Measurements from ENCODE around the gene HJV.

The HJV gene

DNA sequence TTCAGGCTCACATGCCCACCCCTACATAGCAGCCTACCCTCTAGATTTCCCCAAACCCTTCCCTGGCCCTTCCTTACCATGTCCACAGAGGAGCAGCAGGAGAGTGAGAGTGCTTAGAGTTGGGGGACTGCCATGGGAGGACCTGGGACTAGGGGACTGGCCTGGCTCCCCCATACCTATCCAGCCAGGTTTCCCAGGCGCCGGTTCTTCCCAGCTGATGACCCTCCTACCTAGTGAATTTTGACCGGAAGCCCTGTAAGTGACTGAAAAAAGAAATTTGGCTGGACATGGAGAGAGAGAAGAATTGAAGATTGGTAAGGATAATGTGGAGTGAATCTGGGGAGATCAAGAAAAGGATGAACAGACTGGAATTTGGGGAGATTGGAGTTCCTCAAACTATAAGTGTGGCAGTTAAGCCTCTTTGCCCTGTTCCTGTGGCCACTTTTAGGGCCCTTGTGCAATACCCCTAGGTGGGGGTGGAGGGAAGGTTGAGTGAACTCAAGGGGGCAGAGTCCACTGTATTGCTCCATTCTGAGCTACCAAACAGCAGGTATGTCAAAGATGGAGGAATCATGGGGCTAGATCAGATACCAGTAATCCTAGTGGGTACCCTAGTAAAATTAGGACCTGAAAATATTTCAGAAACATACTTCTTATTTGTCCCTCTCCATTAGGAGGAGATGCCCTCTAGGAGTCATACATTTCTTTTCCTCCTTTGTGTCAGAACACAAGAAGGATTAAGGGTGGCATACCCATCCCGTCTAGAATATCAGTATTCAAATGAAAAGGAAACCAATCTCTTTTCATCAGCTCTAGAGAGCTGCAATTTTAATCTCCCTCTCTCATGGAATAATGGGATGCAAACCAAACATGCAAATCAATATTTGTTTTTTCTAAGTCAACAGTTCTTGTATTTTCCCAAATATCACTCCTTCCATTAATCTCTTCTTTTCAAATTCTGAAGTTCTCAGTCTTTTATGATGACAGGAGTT lies 1.2 kb downstream of the HJV start:
- no peak for DNase-seq

DNA sequence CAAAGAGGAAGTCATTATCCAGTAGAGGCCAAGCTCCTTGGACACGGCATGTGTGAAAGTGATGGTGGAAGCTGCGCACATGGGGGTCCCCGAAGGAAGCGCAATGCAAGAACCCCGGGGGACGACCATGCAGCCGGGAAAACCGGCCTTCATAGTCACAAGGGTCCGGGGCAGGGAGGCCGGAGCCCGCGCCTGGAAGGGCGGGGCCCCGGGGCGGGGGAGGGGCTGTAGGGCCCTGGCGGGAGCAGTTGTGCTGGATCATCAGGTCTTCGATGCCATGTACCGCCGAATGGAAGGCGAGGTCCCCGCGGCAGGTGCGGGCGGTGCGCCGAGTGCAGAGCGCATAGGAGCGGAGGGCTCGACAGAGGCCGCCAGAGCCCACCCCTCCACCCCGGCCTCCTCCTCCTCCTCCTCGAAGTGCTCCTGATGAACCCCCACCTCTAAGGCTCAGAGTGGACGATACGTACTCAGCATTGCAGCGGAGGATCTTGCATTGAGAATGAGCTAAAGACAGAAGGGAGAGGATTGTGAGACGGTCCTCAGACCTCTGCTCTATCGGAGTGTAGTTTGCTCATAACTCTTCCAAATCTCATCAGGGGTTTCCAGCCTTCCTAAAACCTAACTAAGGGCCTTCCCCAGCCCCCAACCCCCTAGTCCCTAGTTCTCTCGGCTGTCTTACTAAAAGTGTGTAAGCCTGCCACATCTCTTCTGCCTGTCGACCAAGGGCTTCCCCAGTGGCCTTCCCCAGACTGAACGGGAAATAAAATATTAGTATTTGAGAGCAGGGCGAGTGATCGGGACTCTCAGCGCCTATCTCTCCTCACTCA lies 2.1 kb downstream of the HJV start:
- DNase-seq: no peak

DNA sequence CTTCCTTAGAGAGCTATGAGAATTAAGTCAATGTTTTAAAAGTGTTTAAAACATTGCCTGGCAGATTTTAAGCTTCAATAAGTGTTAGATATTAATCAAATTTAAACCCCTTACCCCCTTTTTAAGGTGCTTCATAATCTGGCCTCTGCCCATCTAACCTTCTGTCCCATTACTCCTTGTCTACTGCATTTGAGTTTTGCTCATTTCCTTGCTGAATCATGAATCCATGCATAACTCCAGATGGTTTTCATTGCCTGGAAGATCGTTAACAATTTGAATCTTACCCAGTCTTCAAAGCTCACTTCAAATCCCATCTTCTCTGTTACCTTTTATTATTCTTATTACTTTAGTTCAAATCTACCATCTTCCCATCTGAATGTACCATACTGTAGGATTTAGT lies 4.6 kb downstream of the HJV start:
- DNase-seq: no peak

DNA sequence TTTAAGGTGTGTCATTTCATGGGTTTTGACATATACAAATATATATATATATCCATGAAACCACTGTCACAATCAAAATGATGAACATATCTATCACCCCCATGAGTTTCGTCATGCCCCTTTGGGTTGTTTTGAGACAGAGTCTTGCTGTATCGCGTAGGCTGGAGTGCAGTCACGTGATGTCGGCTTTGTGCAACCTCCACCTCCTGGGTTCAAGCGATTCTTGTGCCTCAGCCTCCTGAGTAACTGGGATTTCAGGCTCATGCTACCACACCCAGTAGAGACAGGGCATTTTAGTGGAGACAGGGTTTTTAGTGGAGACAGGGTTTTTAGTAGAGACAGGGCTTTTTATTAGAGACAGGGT lies 8.0 kb downstream of the HJV start:
- no peak for DNase-seq

DNA sequence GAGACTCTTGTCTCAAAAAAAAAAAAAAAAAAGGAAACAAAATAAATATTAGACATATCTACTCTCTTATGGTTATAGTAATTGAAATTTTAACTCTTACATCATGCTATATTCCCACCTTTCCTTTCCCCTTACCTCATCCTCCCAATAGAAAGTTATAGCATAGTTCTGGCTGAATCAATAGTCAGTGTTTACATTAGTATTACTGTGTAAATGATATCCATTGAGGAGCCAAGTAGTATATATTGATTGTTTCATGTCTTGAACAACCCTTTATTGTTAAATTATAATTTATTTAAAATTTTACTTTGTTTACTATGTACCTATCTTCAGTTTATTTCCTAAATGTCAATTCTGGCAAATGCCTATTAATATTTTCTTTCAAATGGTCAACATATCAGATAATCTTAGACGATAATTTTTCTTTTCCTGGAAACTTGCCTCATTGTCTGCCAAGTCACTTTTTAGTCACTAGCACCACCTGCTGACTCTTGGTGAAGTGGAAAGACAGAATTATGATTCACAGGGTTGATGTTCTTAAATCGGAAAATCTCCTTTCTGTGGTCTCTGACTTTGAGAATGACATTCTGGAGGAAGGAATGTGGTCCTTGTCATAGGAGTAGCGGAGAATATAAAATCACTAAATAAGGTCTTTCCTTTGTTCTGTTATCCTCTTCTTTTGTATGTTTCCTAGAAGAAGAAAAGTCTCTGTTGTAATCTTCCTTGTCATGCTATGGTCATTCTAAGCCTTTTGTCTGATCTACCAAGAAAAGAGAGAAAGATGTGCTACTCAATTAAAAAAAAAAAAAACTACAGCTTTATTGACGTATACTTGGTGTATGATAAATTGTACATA lies 8.6 kb downstream of the HJV start:
- peak; percentile 71 for DNase-seq

DNA sequence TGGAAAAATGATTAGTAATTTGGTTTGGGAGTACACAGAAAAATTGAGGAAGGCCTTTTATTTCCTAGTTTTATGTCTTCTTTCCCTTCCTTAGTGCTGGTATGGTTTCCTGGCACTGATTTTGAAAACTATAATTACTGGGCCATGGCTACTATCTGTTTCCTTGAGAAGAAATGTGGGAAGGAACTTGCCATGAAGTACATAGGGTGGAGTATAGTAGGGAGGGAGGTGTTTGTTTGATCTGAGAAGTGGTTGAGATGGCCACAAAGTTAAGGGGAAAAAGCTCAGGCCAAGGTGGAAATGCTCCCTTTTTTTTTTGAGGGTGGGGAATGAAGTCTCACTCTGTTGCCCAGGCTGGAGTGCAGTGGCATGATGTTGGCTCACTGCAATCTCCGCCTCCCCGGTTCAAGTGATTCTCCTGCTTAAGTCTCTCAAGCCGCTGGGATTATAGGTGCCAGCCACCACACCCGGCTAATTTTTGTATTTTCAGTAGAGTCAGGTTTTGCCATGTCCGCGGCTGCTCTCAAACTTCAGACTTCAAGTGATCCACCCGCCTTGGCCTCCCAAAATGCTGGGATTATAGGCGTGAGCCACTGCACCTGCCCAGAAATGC lies 11.3 kb downstream of the HJV start:
- no peak for DNase-seq

DNA sequence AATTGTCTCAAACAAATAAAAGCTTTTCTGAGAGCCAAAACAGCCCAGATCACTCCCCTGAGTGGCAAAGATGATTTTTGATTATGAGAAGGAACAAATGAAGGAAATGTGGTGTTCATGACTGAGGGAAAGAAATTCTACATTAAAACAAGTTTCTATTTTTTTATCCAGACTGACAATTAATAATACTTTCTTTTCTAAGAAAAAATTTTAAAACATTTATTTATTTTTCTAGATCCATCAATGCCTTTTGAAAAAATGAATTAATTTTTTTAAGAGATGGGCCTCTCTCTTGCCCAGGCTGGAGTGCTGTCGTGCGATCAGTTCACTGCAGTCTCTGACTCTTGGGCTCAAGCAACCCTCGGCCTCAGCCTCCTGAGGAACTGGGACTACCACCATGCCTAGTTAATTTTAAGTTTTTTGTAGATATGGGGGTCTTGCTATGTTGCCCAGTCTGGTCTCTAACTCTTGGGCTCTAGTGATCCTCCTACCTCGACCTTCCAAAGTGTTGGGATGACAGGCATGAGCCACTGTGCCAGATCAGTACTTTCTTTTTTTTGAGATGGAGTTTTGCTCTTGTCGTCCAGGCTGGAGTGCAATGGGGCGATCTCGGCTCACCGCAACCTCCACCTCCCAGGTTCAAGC lies 13.9 kb downstream of the HJV start:
- no peak for DNase-seq

DNA sequence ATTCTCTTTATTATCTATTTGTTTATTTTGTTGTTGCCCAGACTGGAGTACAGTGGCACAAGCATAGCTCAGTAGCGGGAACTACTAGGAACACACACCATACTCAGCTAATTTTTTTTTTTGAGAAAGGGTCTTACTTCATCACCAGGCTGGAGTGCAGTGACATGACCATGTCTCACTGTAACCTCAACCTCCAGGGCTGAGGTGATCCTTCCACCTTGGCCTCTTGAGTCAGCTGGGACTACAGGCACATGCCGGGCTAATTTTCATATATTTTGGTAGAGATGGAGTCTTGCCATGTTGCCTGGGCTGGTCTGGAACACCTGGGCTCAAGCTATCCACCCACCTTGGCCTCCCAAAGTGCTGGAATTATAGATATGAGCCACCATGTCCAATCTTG lies 19.8 kb downstream of the HJV start:
- no peak for DNase-seq

DNA sequence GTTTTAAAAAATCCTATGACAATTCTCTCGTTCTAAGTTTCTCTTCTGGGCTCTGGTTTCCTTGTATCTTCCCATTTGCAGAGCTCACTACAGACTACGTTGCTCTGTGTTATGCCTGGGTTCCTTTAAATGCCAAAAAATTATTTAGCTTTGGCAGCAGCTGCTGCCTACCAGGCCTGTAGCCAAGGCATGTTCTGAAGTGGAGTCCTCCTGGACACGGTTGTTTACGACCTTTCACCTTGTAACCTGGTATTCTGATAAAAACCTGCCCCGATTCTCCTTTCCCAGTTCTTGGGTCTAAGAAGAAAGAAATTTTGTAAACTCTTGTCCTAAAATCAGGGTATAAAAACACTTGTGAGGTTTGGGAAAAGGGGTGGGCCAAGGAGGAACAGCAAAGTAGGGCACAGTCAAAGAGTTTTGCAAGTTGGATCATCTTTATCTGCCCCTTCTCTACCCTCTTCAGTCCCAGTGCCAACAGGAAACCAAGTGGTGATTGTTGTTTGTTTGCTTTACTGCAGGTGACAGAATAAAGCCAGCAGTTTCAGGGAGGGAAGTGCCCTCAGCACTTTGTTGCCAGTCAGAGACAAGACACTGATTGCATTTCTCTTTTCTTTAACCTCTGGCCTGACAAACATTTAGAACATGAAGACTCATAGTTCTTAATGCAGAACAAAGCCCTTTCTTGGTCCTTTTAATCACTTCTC lies 22.1 kb downstream of the HJV start:
- peak; percentile 60 for DNase-seq

DNA sequence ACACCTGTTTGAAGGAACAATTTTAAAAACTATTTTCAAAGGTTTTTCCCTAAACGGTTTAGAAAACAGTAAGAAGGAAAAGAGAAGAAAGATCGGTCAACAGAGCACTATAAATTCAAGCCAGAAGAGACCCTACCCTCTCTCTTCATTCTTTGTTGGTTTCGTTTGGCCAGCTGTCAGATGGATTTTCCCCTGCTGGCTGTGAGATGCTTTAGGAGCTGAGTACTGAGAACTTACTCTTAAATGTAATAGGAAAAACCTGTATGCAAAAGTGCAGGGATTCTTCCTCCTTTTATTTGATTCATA lies 23.9 kb downstream of the HJV start:
- no peak for DNase-seq

DNA sequence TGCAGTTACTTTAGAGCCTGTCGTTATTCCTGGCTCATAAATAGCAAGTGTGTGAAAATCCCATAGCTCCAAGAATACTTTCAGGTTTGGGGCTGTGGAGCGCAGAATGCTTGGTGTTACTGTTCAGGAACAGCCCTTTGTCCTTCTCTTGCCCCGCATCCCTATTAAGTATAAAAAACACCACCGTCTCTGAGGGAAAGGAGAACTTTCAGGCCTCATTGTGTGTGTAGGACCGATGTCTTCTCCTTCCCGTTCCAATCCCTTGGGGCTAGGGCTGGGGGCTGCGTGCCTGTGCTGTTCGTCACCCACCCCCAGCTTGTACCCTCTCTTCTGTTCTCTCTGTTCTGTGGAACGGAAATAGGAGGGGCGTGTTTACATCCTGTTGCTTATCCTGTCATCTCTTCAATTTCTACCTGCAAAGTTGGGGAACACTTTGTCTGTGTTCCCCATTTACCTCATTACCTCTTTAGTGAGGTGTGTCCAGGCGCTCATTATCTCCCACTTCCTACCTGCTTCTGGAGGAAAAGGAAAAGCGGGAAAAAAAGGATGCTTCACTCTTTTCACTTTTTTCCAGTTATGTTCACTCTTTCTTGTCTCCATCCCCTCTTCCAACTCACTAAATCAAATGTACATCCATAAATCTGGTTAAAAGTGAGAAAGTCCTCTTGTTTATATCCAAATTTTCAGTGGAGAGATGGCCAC lies 24.4 kb downstream of the HJV start:
- DNase-seq: peak; percentile 76

DNA sequence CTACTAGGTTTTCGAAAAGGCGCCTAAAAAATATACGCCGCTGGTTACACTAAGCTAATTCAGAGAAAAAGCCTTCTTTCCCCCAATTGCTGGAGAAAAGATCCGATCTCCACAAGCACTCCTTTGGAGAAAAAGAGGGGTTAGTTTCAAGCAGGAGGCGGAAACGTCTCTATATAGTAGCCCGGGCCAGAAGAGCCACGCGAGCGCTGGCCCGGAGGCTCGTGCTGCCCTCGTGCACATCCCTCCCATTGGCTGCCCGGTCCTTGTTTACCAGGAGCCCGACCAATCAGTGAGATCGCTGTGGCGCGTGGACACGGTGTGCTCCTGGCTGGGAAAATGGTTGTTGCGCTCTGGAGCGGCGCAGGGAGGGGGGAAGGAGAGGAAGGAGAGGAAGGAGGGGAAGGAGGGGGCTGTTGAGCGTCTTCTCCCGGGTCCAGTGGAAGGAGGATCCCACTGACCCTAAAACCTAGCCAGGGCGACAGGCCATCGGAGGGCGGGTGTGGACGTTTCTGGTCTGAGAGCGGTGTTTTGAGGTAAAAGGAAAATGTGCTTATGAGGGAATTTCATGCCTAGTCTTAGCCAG lies 25.0 kb downstream of the HJV start, which contains the start of gene TXNIP:
Gene TXNIP (minus strand): TSS at position 147 of the 583 bp plus-strand sequence. CDS start 313 bp downstream, outside the sequence.
- peak; percentile 92 for DNase-seq

DNA sequence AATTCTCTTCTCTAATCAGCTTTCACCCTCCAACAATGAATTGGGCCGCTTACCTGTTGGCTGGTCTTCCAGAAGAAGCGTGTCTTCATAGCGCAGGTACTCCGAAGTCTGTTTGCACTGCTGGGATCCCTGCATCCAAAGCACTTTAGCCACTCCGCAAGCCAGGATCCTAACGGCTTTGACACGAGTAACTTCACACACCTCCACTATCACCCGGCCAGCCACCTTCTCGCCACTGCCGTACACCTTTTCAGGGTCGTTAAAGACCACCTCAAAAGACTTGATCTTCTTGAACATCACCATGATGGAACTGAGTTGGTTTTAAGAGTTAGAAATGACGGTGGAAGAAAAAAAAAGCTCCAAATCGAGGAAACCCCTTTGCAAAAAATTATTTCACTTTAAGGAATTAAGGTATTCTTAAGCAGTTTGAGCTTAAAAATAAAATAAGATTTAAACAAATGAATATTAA lies 25.5 kb downstream of the HJV start:
- peak; percentile 37 for DNase-seq

DNA sequence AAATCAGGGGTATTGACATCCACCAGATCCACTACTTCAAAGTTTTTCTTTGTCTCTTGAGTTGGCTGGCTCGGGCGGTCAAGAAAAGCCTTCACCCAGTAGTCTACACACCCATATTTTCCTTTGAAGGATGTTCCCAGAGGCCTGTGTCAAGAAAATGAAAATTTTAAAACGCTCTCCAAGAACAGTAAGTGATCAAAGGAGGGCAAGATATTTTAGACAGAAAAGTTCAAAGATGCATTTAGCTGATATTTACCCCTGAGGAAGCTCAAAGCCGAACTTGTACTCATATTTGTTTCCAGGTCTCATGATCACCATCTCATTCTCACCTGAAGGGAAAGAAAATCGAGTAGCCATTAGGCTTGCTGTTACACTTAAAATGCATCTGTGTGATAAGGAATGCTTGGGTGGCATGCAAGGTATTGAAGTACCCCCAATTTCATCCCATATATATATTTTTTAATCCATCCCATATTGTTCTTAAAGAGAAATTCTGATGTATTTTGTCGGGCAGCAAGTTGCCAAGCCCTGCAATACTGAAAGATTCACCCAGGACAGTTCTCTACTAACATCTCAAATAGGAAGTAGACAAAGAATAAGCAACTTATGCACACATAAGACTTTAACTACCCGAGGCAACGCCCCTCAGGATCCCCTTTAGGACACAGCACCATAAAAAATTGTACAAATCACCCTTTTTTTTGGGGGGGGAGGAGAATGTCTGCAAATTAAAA lies 26.2 kb downstream of the HJV start:
- DNase-seq: peak; percentile 30

DNA sequence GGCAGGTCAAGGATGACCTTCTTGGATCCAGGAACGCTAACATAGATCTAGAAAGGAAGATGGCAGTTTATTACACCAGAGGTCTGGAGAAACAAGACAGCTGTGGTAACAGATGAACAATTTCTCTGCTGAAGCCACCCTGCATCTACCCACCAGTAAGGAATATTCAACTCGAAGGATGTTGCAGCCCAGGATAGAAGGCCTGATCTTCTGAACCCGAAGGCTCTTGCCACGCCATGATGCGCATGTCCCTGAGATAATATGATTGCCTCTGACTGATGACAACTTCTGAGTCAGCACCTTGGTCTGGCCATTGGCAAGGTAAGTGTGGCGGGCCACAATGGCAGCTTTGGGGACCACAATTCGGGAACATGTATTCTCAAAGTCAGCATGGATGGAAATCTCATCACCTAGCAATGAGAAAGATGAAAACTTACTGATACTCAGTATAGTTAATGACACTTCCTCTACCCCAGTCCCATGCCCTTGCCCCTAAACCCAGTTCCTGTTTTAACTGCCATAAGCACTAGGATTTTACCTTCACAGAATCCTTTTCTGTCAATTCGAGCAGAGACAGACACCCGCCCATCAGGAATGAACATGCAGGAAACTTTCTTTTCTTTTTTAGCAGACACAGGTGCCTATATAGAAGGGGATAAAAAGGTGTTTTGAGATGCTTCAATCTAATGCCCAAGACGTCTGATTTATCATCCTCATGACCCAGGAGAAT lies 27.0 kb downstream of the HJV start:
- DNase-seq: peak; percentile 62

DNA sequence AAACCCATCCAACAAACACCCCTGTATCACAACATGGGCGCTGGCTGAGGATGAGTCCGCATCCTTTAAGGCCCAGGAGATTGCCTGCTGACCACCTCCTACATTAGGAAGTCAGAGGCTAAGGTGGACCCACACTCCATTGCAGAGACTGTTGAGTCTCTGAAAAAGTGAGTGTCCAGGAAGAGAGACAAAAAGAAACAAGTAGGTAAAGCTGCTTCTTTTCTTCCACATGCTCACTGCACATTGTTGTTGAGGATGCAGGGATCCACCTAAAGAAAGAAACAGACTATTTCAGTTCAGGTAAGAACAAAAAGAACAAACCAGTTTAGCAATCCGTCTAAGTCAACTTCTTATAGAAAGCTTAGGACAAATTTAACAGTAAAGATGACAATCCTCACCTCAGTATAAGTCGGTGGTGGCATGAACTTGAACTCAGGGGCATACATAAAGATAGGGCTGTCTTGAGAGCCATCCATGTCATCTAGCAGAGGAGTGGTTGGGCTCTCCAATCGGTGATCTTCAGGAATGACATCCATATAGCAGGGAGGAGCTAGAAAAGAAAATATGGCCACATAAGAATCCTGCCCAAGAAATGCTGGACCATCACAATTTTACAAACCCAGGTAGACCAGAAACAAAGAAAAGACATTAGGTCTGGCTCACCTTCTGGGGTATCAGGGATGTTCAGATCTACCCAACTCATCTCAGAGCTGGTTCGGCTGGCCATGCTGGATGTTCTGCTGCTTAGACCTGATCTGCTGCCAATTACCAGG lies 27.7 kb downstream of the HJV start:
- DNase-seq: no peak

DNA sequence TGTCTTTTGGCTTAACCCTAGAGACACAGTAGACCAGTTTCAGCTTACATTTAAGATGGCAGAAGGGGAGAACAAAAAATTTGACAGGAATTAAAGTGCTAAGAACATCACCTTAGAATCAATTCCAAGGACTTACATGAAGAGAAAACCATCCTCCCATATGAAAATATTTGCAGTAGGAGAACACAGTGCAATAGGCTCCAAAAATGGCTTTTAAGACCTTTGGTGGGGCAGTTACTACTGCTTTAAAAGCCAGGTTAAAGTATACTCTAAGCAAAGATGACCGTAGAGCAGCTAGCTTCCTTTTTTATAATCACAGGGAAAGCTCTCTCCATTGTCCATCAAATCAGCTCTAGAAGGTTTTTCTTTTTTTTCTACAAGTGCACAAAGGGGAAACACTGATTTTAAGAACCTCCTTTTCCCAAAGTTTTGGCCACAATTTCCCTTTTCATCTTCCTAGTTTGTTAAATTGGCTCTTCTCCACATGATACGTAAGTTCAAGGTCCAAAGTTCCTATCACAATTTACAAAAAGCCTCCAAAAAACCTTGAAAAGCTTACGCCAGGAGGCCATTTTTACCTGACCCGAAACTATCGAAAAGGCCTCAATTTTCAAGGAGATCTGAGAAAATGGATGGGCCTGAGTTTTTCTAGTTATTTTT lies 28.4 kb downstream of the HJV start:
- no peak for DNase-seq
